SK-N-MC (cell line): Measurements from ENCODE around the gene ABCB6.

Source experiments
- EZH2 ChIP-seq: fragments of 200-600 bp; sonication (generic); IDR thresholded peaks from one replicate; pipeline ENCODE4 v1.6.1; 2017; ENCODE audit warnings: antibody characterized with exemption
- POLR2AphosphoS5 ChIP-seq: IDR thresholded peaks from 2 replicates; pipeline ENCODE4 v1.6.1; 2012; ENCODE audit warnings: mild to moderate bottlenecking, low read depth, low read length, borderline replicate concordance

DNA sequence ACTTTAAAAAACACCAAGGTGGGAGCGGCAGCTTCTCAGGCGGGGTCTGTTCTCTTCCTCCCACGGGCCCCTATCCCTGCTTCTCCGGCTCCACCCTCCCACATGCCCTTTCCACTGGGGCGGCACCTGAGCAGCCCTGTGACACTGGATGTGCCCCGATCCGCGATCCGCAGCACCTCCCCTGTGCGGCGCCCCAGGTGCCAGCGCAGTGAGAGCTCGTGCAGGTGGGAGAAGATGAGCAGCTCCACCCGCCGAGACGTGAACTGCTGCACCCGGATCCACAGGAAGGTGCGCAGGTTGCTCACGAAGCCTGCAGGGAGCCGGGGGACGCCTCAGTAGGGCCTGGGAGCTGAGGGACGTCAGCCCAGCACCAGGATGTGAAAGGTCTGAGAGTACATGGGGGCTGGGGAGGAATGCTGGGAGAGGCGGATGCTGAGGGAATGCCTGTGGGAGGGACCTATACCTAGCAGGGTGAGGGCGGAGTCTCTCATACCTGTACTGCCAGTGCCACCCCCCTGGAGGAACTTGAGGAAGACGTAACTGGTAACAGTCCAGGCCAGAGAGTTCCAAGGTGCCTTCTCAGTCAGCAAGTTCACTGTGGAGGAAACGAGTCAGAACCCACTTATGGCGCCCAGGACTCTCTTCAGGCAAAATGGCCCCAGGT lies 2.8 kb downstream of the ABCB6 start:
- TF ChIP-seq POLR2AphosphoS5 (no peak), EZH2 (no peak)
